ENCODE data around the gene MACROD2.

MACROD2 gene

GRCh38 chr20:14064921-14065320 lies 69.6 kb downstream of the MACROD2 start:
- no peak for TF ChIP-seq SIN3A (IDR thresholded peaks at IDR 0.05; ENCODE audit: borderline replicate concordance, insufficient read depth, low read length)
- TF ChIP-seq FOXP2 (optimal IDR thresholded peaks at IDR 0.05; ENCODE audit: borderline replicate concordance, extremely low read depth, extremely low read length, insufficient read depth) = no peak
- TF ChIP-seq REST (IDR thresholded peaks at IDR 0.05; ENCODE audit: insufficient read depth in 1 of 2, low read depth in 2 of 2, low read length in 2 of 2) = no peak
- no peak for TF ChIP-seq POLR2AphosphoS5 (IDR thresholded peaks at IDR 0.05; ENCODE audit: low read depth, low read length)
- TF ChIP-seq TAF1 (IDR thresholded peaks at IDR 0.05; ENCODE audit: borderline replicate concordance, insufficient read depth, low read length) = no peak

GRCh38 chr20:14065774-14066173 lies 70.5 kb downstream of the MACROD2 start:
- TF ChIP-seq SIN3A (IDR thresholded peaks at IDR 0.05; ENCODE audit: borderline replicate concordance, insufficient read depth, low read length) (no peak), POLR2AphosphoS5 (IDR thresholded peaks at IDR 0.05; ENCODE audit: low read depth, low read length) (no peak), TAF1 (IDR thresholded peaks at IDR 0.05; ENCODE audit: borderline replicate concordance, insufficient read depth, low read length) (no peak), FOXP2 (optimal IDR thresholded peaks at IDR 0.05; ENCODE audit: borderline replicate concordance, extremely low read depth, extremely low read length, insufficient read depth) (no peak), REST (IDR thresholded peaks at IDR 0.05; ENCODE audit: insufficient read depth in 1 of 2, low read depth in 2 of 2, low read length in 2 of 2) (no peak)

GRCh38 chr20:14067603-14068002 lies 72.3 kb downstream of the MACROD2 start:
- no peak for TF ChIP-seq TAF1 (IDR thresholded peaks at IDR 0.05; ENCODE audit: borderline replicate concordance, insufficient read depth, low read length)
- TF ChIP-seq REST (IDR thresholded peaks at IDR 0.05; ENCODE audit: insufficient read depth in 1 of 2, low read depth in 2 of 2, low read length in 2 of 2) = no peak
- no peak for TF ChIP-seq FOXP2 (optimal IDR thresholded peaks at IDR 0.05; ENCODE audit: borderline replicate concordance, extremely low read depth, extremely low read length, insufficient read depth)
- no peak for TF ChIP-seq SIN3A (IDR thresholded peaks at IDR 0.05; ENCODE audit: borderline replicate concordance, insufficient read depth, low read length)
- TF ChIP-seq POLR2AphosphoS5 (IDR thresholded peaks at IDR 0.05; ENCODE audit: low read depth, low read length) = no peak

GRCh38 chr20:14069796-14070195 lies 74.5 kb downstream of the MACROD2 start:
- TF ChIP-seq SIN3A (IDR thresholded peaks at IDR 0.05; ENCODE audit: borderline replicate concordance, insufficient read depth, low read length) = no peak
- no peak for TF ChIP-seq POLR2AphosphoS5 (IDR thresholded peaks at IDR 0.05; ENCODE audit: low read depth, low read length)
- no peak for TF ChIP-seq FOXP2 (optimal IDR thresholded peaks at IDR 0.05; ENCODE audit: borderline replicate concordance, extremely low read depth, extremely low read length, insufficient read depth)
- no peak for TF ChIP-seq REST (IDR thresholded peaks at IDR 0.05; ENCODE audit: insufficient read depth in 1 of 2, low read depth in 2 of 2, low read length in 2 of 2)
- TF ChIP-seq TAF1 (IDR thresholded peaks at IDR 0.05; ENCODE audit: borderline replicate concordance, insufficient read depth, low read length) = no peak

GRCh38 chr20:14093652-14094051 lies 98.3 kb downstream of the MACROD2 start:
- no peak for TF ChIP-seq TAF1 (IDR thresholded peaks at IDR 0.05; ENCODE audit: borderline replicate concordance, insufficient read depth, low read length)
- TF ChIP-seq SIN3A (IDR thresholded peaks at IDR 0.05; ENCODE audit: borderline replicate concordance, insufficient read depth, low read length) = no peak
- TF ChIP-seq REST (IDR thresholded peaks at IDR 0.05; ENCODE audit: insufficient read depth in 1 of 2, low read depth in 2 of 2, low read length in 2 of 2) = no peak
- TF ChIP-seq FOXP2 (optimal IDR thresholded peaks at IDR 0.05; ENCODE audit: borderline replicate concordance, extremely low read depth, extremely low read length, insufficient read depth) = no peak
- no peak for TF ChIP-seq POLR2AphosphoS5 (IDR thresholded peaks at IDR 0.05; ENCODE audit: low read depth, low read length)
